Stimulated activated CD4-positive, alpha-beta T cell treated with anti-CD3 and anti-CD28 coated beads, Interleukin-1b, Interleukin-23, amount 100 ng/mL, for 1 hour (primary cell): ENCODE measurements around the gene SCYL3.
"Not testable (repeated sequence)": the region's sequence is repeated elsewhere in the genome, so short reads cannot be mapped to it uniquely, and the experiment has no call there.

Experiments used
- DNase-seq, 2 donors: peaks; one replicate each; pipeline ENCODE4 v3.0.0-alpha.2; 2020; ENCODE audit warnings: low read depth in 2 of 2

Gene SCYL3

GRCh38 chr1:169871988-169872387, 21.7 kb downstream of the SCYL3 start:
- not testable (repeated sequence) for DNase-seq

GRCh38 chr1:169869426-169869825, 24.3 kb downstream of the SCYL3 start:
- no peak for DNase-seq

- DNase-seq: no peak
Observed at GRCh38 chr1:169868978-169869377, 24.7 kb downstream of the SCYL3 start.

- DNase-seq: no peak
Observed at GRCh38 chr1:169867012-169867675, 26.6 kb downstream of the SCYL3 start.

GRCh38 chr1:169866577-169866976, 27.1 kb downstream of the SCYL3 start:
- no peak for DNase-seq

GRCh38 chr1:169864531-169864930, 29.2 kb downstream of the SCYL3 start:
- DNase-seq: not testable (repeated sequence)

GRCh38 chr1:169860750-169861149, 32.9 kb downstream of the SCYL3 start:
- DNase-seq: no peak

GRCh38 chr1:169860187-169860586, 33.5 kb downstream of the SCYL3 start:
- DNase-seq: no peak

GRCh38 chr1:169859001-169859400, 34.7 kb downstream of the SCYL3 start:
- DNase-seq: no peak

GRCh38 chr1:169858467-169858866, 35.2 kb downstream of the SCYL3 start:
- DNase-seq: no peak

- DNase-seq: no peak
Observed at GRCh38 chr1:169853341-169853740, 40.4 kb downstream of the SCYL3 start.

GRCh38 chr1:169849346-169850022, 44.2 kb downstream of the SCYL3 start:
- DNase-seq: no peak

- DNase-seq: no peak
Observed at GRCh38 chr1:169848456-169848855, 45.2 kb downstream of the SCYL3 start.

GRCh38 chr1:169844941-169845608, 48.6 kb downstream of the SCYL3 start:
- DNase-seq: no peak

GRCh38 chr1:169838942-169839341, 54.8 kb downstream of the SCYL3 start:
- DNase-seq: no peak

GRCh38 chr1:169836198-169836597, 57.5 kb downstream of the SCYL3 start:
- no peak for DNase-seq

GRCh38 chr1:169835647-169836046, 58.0 kb downstream of the SCYL3 start:
- DNase-seq: no peak

GRCh38 chr1:169834869-169835268, 58.8 kb downstream of the SCYL3 start:
- no peak for DNase-seq

- DNase-seq: no peak
Observed at GRCh38 chr1:169833179-169833901, 60.4 kb downstream of the SCYL3 start.

- no peak for DNase-seq
Observed at GRCh38 chr1:169829671-169830070, 64.0 kb downstream of the SCYL3 start.

GRCh38 chr1:169824153-169824552, 69.5 kb downstream of the SCYL3 start:
- no peak for DNase-seq

- DNase-seq: no peak
Observed at GRCh38 chr1:169821500-169821899, 72.2 kb downstream of the SCYL3 start.
